ENCODE data around the gene SLCO3A1.

Gene SLCO3A1

DNA sequence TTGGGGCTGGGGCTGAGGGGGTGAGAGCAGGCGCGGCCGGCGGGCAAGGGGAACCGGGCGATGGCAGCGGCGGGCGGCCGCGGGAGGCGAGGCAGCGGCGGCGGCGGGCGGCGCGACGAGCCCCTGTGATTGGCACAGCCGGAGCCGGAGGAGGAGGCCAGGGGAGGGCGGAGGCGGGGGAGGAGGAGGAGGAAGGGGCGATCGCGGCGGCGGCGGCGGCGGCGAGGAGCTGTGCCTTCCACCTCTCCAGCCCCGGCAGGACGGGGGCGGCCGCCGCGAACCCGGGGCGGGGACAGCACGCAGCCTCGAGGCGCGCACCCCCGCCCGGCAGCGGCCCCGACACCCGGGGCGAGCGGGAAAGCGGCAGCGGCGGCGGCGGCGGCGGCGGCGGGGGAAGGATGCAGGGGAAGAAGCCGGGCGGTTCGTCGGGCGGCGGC, at the start of gene SLCO3A1:
Gene SLCO3A1, plus strand, starts transcription at position 198 of the 437 bp plus-strand sequence.
- Histone ChIP-seq H3K4me1 (ENCODE audit: control insufficient read depth, insufficient read depth, low read length) (peaks cover 3% of the 10 kb centered on the region), H3K9ac (ENCODE audit: low read length) (peak within 1 kb of the TSS; percentile 5), H3K27me3 (ENCODE audit: control insufficient read depth, insufficient read depth, low read length) (no peaks in the 10 kb centered on the region), H3K36me3 (ENCODE audit: control insufficient read depth, insufficient read depth, low read length) (no peaks in the 10 kb centered on the region), H3K27ac (ENCODE audit: low read depth, low read length) (peak within 1 kb of the TSS; percentile 69), H3K4me3 (ENCODE audit: low read length) (peak within 1 kb of the TSS; percentile 60)

DNA sequence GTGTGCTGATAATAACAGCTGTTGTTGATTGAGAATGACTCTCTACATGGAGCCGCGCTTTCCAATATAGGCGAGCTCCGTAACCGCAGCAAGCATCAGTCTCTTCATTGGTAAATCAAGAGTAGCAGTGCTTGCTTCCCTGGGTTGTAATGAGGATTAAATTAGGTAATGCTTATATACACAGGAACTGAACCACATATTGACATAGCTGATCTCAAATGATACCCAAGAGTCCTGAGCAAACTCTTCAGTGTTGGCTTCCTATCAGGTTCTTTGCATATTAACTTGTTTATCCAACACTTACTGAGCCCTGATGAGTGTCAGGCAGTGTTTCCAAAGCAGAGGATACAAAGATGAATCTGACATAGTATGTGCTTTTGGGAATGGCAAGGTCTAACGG, 46.4 kb upstream of the SLCO3A1 start:
- no peak overlapping the region for H3K4me3 ChIP-seq (ENCODE audit: low read length)
- H3K27me3 ChIP-seq (ENCODE audit: control insufficient read depth, insufficient read depth, low read length) = no peaks in the 10 kb centered on the region
- H3K36me3 ChIP-seq (ENCODE audit: control insufficient read depth, insufficient read depth, low read length) = no peaks in the 10 kb centered on the region
- H3K9ac ChIP-seq (ENCODE audit: low read length) = no peak overlapping the region
- H3K4me1 ChIP-seq (ENCODE audit: control insufficient read depth, insufficient read depth, low read length) = no peaks in the 10 kb centered on the region
- no peak overlapping the region for H3K27ac ChIP-seq (ENCODE audit: low read depth, low read length)

DNA sequence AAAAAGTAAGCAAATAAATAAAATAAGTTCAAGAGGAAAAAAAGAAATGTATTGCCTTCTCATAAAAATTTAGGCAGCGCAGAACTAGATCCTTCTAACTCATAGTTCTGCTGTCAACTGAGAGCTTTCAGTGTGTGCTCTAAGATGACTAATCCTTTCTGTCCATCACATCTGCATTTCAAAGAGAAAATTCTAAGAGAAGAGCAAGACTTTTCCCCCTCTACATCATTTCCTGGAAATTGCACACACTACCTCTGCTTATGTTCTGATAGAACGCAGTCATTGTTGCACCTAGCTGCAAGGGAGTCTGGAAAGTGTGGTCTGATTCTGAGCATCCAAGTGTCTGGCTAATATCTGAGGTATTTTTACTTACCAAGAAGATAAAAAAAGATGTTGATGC, 39.6 kb upstream of the SLCO3A1 start:
- Histone ChIP-seq H3K27ac (ENCODE audit: low read depth, low read length) (no peak overlapping the region), H3K4me3 (ENCODE audit: low read length) (no peak overlapping the region), H3K27me3 (ENCODE audit: control insufficient read depth, insufficient read depth, low read length) (no peaks in the 10 kb centered on the region), H3K9ac (ENCODE audit: low read length) (no peak overlapping the region), H3K36me3 (ENCODE audit: control insufficient read depth, insufficient read depth, low read length) (no peaks in the 10 kb centered on the region), H3K4me1 (ENCODE audit: control insufficient read depth, insufficient read depth, low read length) (no peaks in the 10 kb centered on the region)

DNA sequence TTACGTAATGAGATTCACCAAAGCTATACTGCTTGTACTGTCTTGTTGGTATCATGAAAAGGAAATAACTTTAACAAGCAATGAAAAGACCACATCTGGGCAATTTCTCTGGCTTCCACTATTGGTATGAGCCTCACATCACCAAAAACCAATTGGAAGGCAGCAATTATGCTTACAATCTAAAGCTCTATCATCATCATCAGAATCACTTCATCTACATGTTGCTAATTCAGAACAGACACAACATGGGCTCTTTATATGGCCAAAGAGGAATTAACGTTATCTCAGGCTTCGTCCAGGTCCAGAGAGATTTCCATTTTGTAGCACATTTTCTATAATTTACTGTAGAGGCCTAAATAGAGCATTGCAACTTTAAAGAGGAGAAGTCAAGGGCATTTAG, 36.6 kb upstream of the SLCO3A1 start:
- H3K27me3 ChIP-seq (ENCODE audit: control insufficient read depth, insufficient read depth, low read length) = no peaks in the 10 kb centered on the region
- H3K9ac ChIP-seq (ENCODE audit: low read length) = no peak overlapping the region
- H3K4me1 ChIP-seq (ENCODE audit: control insufficient read depth, insufficient read depth, low read length) = no peaks in the 10 kb centered on the region
- no peak overlapping the region for H3K4me3 ChIP-seq (ENCODE audit: low read length)
- H3K27ac ChIP-seq (ENCODE audit: low read depth, low read length) = no peak overlapping the region
- H3K36me3 ChIP-seq (ENCODE audit: control insufficient read depth, insufficient read depth, low read length) = no peaks in the 10 kb centered on the region

DNA sequence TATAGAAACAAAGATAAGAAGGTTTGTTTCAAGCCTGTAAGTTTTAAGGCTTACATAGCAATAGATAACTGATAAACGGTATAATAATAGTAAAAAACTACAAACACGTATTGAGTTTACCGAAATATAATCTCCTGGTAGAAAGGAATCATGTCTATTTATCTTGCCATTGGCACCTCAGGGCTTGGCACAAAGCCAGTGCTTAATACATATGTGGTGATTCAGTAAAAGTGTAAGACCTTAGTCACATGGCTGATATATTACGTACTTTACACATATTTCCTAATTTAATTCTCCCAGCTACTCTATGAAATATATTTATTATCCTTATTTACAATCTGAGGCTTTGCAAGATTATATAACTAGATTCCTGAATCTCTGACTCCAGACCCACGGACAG, 32.0 kb upstream of the SLCO3A1 start:
- Histone ChIP-seq H3K9ac (ENCODE audit: low read length) (no peak overlapping the region), H3K36me3 (ENCODE audit: control insufficient read depth, insufficient read depth, low read length) (no peaks in the 10 kb centered on the region), H3K27me3 (ENCODE audit: control insufficient read depth, insufficient read depth, low read length) (no peaks in the 10 kb centered on the region)

DNA sequence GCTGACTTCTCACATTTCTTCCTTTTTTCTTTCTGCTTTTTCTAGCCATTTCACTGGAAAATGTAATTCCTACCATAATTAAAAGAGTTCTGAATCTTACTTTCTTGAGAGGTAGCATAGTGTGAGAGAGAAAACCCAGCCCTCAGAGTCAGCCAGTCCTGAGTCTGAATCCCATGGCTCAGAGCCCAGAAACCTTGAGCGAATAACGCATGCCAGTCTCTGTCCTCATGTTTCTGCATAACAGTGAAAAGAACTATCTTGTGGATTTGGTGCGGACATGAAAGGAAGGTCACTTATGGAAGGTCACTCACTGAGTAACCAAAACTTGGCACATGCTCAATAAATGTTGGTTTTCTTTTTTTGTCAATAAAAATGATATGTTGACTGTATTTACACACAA, 29.3 kb upstream of the SLCO3A1 start:
- no peak overlapping the region for H3K9ac ChIP-seq (ENCODE audit: low read length)
- H3K4me1 ChIP-seq (ENCODE audit: control insufficient read depth, insufficient read depth, low read length) = no peaks in the 10 kb centered on the region
- H3K4me3 ChIP-seq (ENCODE audit: low read length) = no peak overlapping the region
- H3K36me3 ChIP-seq (ENCODE audit: control insufficient read depth, insufficient read depth, low read length) = no peaks in the 10 kb centered on the region
- no peak overlapping the region for H3K27ac ChIP-seq (ENCODE audit: low read depth, low read length)
- no peaks in the 10 kb centered on the region for H3K27me3 ChIP-seq (ENCODE audit: control insufficient read depth, insufficient read depth, low read length)

More for the DNA sequence above, 32.0 kb upstream of the SLCO3A1 start:
- Histone ChIP-seq H3K4me1 (ENCODE audit: control insufficient read depth, insufficient read depth, low read length) (no peaks in the 10 kb centered on the region), H3K4me3 (ENCODE audit: low read length) (no peak overlapping the region), H3K27ac (ENCODE audit: low read depth, low read length) (no peak overlapping the region)

DNA sequence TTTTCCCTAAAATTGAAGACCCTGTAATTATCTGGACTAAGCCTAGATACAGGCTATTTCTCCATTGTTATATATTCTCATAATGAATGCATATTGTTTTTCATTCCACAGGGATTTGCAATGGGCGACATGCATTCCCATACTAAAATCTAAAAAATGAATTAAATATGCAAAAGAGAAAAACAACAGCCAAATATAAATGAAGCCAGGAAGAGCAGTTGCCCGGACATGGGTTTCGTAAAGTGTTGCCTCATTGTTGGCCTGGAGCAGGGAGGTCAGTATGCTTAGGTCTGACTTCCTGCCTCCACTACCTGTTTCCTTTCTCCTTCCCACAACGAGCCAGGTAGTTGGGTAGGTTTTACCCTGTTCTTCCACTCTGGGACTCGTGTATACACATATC, 27.1 kb upstream of the SLCO3A1 start:
- Histone ChIP-seq H3K9ac (ENCODE audit: low read length) (no peak overlapping the region), H3K4me1 (ENCODE audit: control insufficient read depth, insufficient read depth, low read length) (no peaks in the 10 kb centered on the region), H3K27me3 (ENCODE audit: control insufficient read depth, insufficient read depth, low read length) (no peaks in the 10 kb centered on the region), H3K36me3 (ENCODE audit: control insufficient read depth, insufficient read depth, low read length) (no peaks in the 10 kb centered on the region), H3K27ac (ENCODE audit: low read depth, low read length) (no peak overlapping the region), H3K4me3 (ENCODE audit: low read length) (no peak overlapping the region)

DNA sequence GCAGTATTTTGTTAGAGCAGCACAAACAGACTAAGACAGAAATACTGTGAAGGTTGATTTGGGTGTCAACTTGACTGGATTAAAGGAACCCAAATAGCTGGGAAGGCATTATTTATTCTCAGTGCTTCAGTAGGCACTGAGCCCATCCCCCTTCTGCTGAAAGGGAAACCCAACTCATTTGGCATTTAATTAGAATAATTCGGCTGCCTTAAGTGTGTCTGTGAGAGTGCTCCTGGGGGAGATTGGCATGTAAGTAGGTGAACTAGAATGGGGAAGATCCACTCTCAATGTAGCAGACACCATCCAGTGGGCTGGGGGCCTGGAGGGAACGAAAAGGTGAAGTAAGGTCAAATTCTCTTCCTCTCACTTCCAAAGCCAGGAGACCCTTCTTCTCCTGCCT, 20.5 kb upstream of the SLCO3A1 start:
- H3K9ac ChIP-seq (ENCODE audit: low read length) = no peak overlapping the region
- H3K27me3 ChIP-seq (ENCODE audit: control insufficient read depth, insufficient read depth, low read length) = peaks cover 3% of the 10 kb centered on the region
- H3K4me1 ChIP-seq (ENCODE audit: control insufficient read depth, insufficient read depth, low read length) = no peaks in the 10 kb centered on the region
- no peak overlapping the region for H3K27ac ChIP-seq (ENCODE audit: low read depth, low read length)
- H3K36me3 ChIP-seq (ENCODE audit: control insufficient read depth, insufficient read depth, low read length) = no peaks in the 10 kb centered on the region
- no peak overlapping the region for H3K4me3 ChIP-seq (ENCODE audit: low read length)

DNA sequence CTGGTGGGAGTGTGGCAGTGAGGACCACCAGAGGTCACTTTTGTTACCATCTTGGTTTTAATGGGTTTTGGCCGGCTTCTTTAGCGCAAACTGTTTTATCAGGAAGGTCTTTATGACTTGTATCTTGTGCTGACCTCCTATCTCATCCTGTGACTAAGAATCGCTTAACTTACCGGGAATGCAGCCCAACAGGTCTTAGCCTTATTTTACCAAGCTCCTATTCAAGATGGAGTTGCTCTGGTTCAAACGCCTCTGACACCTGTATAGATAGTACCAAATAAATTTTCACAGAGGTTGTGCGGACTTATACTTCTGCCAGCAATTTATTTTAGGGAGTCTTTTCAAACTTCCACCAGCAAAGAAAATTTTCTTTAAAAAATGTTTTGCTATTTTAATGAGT, 13.6 kb upstream of the SLCO3A1 start:
- no peak overlapping the region for H3K27ac ChIP-seq (ENCODE audit: low read depth, low read length)
- no peak overlapping the region for H3K4me3 ChIP-seq (ENCODE audit: low read length)
- H3K9ac ChIP-seq (ENCODE audit: low read length) = no peak overlapping the region
- H3K27me3 ChIP-seq (ENCODE audit: control insufficient read depth, insufficient read depth, low read length) = peaks cover under 1% of the 10 kb centered on the region
- H3K36me3 ChIP-seq (ENCODE audit: control insufficient read depth, insufficient read depth, low read length) = no peaks in the 10 kb centered on the region
- no peaks in the 10 kb centered on the region for H3K4me1 ChIP-seq (ENCODE audit: control insufficient read depth, insufficient read depth, low read length)

DNA sequence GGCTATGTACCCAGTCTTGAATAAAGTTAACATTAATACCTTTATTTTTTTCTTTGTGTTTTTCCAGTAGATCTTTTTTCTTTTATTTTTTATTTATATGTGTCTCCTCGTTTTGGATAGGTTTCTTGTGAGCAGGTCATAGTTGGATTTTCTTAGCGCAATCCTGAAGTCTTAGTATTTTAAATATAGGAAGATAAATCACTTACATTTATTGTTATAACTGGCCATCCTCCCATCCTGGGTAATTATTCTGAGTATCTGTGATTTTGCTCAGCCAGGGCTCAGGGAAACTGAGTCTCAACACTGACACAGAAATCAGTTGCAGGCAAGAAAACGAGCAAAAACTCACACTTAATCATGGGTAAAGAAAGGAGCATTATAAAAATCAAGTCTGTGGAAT, 11.6 kb upstream of the SLCO3A1 start:
- H3K27me3 ChIP-seq (ENCODE audit: control insufficient read depth, insufficient read depth, low read length) = no peaks in the 10 kb centered on the region

DNA sequence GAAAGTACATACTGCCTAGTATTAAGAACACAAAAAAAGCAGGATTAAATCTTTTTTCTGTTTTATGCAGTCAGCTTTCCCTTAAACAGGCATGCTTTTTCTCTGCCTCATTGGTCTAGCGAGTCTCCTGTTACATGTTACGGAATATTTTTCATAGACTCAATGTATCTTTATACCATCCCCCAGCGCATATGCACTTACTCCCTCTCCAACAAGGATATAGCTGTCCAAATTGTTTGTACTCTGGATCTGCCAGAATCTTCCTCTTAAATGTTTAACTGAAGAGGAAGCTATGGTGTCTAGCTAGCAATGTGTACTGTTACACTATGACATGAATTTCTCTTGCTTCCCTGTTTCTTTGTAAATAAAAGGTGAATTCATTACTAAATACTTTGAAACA, 9.2 kb upstream of the SLCO3A1 start:
- Histone ChIP-seq H3K27ac (ENCODE audit: low read depth, low read length) (no peak overlapping the region), H3K9ac (ENCODE audit: low read length) (no peak overlapping the region), H3K36me3 (ENCODE audit: control insufficient read depth, insufficient read depth, low read length) (no peaks in the 10 kb centered on the region), H3K27me3 (ENCODE audit: control insufficient read depth, insufficient read depth, low read length) (no peaks in the 10 kb centered on the region), H3K4me3 (ENCODE audit: low read length) (no peak overlapping the region), H3K4me1 (ENCODE audit: control insufficient read depth, insufficient read depth, low read length) (no peaks in the 10 kb centered on the region)

More for the DNA sequence above, 11.6 kb upstream of the SLCO3A1 start:
- Histone ChIP-seq H3K36me3 (ENCODE audit: control insufficient read depth, insufficient read depth, low read length) (no peaks in the 10 kb centered on the region), H3K9ac (ENCODE audit: low read length) (no peak overlapping the region), H3K4me1 (ENCODE audit: control insufficient read depth, insufficient read depth, low read length) (no peaks in the 10 kb centered on the region), H3K27ac (ENCODE audit: low read depth, low read length) (no peak overlapping the region), H3K4me3 (ENCODE audit: low read length) (no peak overlapping the region)

DNA sequence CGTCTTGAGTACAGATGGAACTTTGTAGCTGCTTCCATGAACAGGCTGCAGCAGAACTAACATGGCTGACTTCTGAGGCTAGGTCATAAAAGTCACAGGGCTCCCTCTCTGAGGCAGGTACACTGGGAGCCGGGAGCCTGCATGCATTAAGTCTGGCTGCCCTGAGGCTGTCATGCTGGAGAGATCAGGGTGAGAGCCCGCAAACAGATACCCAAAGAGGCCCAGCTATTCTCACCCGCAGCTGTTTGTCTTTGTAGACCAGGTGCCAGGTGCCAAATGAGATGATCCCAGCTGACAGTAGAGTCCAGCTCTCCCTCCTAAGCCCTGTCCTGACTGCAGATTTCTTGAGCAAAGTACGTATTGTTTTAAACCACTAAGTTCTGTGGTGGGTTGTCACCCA, 8.6 kb upstream of the SLCO3A1 start:
- Histone ChIP-seq H3K4me3 (ENCODE audit: low read length) (no peak overlapping the region), H3K27ac (ENCODE audit: low read depth, low read length) (no peak overlapping the region), H3K4me1 (ENCODE audit: control insufficient read depth, insufficient read depth, low read length) (no peaks in the 10 kb centered on the region), H3K36me3 (ENCODE audit: control insufficient read depth, insufficient read depth, low read length) (no peaks in the 10 kb centered on the region), H3K9ac (ENCODE audit: low read length) (no peak overlapping the region), H3K27me3 (ENCODE audit: control insufficient read depth, insufficient read depth, low read length) (no peaks in the 10 kb centered on the region)

DNA sequence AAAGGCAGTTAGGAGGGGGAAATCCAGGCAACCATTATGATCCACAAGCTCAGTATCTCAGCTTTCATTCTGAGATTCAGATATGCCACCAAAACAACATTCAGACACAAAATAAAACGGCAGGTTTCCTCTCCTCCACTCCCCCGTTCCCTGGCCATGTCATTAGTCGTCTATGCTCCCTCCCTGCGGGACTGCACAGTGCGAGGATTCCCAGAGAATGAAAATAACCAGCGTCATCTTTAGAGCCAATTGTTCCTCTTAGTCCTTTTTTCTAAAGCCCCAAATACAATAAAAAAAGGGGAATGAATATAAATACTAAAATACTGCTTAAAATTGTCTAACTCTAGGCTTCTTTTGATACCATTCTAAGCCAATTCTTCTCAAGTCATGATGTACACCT, 7.8 kb upstream of the SLCO3A1 start:
- H3K4me1 ChIP-seq (ENCODE audit: control insufficient read depth, insufficient read depth, low read length) = no peaks in the 10 kb centered on the region
- H3K27me3 ChIP-seq (ENCODE audit: control insufficient read depth, insufficient read depth, low read length) = no peaks in the 10 kb centered on the region
- H3K4me3 ChIP-seq (ENCODE audit: low read length) = no peak overlapping the region
- H3K9ac ChIP-seq (ENCODE audit: low read length) = no peak overlapping the region
- H3K27ac ChIP-seq (ENCODE audit: low read depth, low read length) = no peak overlapping the region
- no peaks in the 10 kb centered on the region for H3K36me3 ChIP-seq (ENCODE audit: control insufficient read depth, insufficient read depth, low read length)

Data from rectal smooth muscle tissue (tissue), 1 donor.